ENCODE data around the gene PLD4. TPM values are rescaled to one million over a fixed set of nuclear protein-coding genes. Genes with fewer than 3 reads are reported as not detected.

The PLD4 gene
- total and polyA plus RNA-seq, 2 experiments from 2014 or later = not detected

GRCh38 chr14:104879983-104880565, 44.6 kb upstream of the PLD4 start:
- no peak for ATAC-seq
- Histone ChIP-seq H3K4me1 (ENCODE audit: insufficient read depth) (no peaks in the 10 kb centered on the region), H2AFZ (no peak overlapping the region), H3K79me2 (replicated peaks; ENCODE audit: insufficient read depth) (no peaks in the 10 kb centered on the region), H3K9me2 (ENCODE audit: insufficient read depth) (no peaks in the 10 kb centered on the region), H4K20me1 (replicated peaks; ENCODE audit: insufficient read depth) (no peaks in the 10 kb centered on the region; the same call in 1 of the 2 replicates), H3K27me3 (ENCODE audit: insufficient read depth) (no peaks in the 10 kb centered on the region), H3K36me3 (ENCODE audit: insufficient read depth) (no peaks in the 10 kb centered on the region), H3K4me2 (no peak overlapping the region), H3K4me3 (no peak overlapping the region), H3F3A (replicated peaks; ENCODE audit: low read depth) (no peaks in the 10 kb centered on the region), H3K27ac (ENCODE audit: low read depth) (no peak overlapping the region)
- Mint-ChIP-seq H3K27me3 (ENCODE audit: insufficient read depth, low read depth, poor library complexity) (peaks cover 3% of the 10 kb centered on the region), H3K27ac (no peak overlapping the region), H3K4me3 (no peak overlapping the region), H3K9me3 (no peaks in the 10 kb centered on the region), H3K36me3 (ENCODE audit: low read depth) (peaks cover 8% of the 10 kb centered on the region; the same call in 1 of the 3 replicates), H3K4me1 (peaks cover 8% of the 10 kb centered on the region; the same call in 1 of the 3 replicates)
- no peak for DNase-seq (ENCODE audit: low spot score)
- TF ChIP-seq EZH2phosphoT487 (IDR thresholded peaks at IDR 0.05; ENCODE audit: unreplicated experiment) (no peak), CREB1 (CRISPR knock-in tag; IDR thresholded peaks at IDR 0.05; ENCODE audit: low read depth) (no peak), POLR2AphosphoS5 (IDR thresholded peaks at IDR 0.05; ENCODE audit: low read depth) (no peak), EZH2 (IDR thresholded peaks at IDR 0.05; ENCODE audit: low read depth, unreplicated experiment) (no peak), STAT1 (IDR thresholded peaks at IDR 0.05; ENCODE audit: unreplicated experiment) (no peak), ZNF331 (CRISPR knock-in tag; IDR thresholded peaks at IDR 0.05; ENCODE audit: low read depth) (no peak), JUNB (IDR thresholded peaks at IDR 0.05; ENCODE audit: unreplicated experiment) (no peak), NANOG (IDR thresholded peaks at IDR 0.05; ENCODE audit: borderline replicate concordance) (no peak), REST (IDR thresholded peaks at IDR 0.05; ENCODE audit: unreplicated experiment) (no peak), ZNF114 (CRISPR knock-in tag; IDR thresholded peaks at IDR 0.05) (no peak)
- TF ChIP-seq, protein P1, sequence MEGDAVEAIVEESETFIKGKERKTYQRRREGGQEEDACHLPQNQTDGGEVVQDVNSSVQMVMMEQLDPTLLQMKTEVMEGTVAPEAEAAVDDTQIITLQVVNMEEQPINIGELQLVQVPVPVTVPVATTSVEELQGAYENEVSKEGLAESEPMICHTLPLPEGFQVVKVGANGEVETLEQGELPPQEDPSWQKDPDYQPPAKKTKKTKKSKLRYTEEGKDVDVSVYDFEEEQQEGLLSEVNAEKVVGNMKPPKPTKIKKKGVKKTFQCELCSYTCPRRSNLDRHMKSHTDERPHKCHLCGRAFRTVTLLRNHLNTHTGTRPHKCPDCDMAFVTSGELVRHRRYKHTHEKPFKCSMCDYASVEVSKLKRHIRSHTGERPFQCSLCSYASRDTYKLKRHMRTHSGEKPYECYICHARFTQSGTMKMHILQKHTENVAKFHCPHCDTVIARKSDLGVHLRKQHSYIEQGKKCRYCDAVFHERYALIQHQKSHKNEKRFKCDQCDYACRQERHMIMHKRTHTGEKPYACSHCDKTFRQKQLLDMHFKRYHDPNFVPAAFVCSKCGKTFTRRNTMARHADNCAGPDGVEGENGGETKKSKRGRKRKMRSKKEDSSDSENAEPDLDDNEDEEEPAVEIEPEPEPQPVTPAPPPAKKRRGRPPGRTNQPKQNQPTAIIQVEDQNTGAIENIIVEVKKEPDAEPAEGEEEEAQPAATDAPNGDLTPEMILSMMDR (conservative IDR thresholded peaks at IDR 0.05; ENCODE audit: low read depth in 2 of 2) = no peak
- TF ChIP-seq, protein P2, sequence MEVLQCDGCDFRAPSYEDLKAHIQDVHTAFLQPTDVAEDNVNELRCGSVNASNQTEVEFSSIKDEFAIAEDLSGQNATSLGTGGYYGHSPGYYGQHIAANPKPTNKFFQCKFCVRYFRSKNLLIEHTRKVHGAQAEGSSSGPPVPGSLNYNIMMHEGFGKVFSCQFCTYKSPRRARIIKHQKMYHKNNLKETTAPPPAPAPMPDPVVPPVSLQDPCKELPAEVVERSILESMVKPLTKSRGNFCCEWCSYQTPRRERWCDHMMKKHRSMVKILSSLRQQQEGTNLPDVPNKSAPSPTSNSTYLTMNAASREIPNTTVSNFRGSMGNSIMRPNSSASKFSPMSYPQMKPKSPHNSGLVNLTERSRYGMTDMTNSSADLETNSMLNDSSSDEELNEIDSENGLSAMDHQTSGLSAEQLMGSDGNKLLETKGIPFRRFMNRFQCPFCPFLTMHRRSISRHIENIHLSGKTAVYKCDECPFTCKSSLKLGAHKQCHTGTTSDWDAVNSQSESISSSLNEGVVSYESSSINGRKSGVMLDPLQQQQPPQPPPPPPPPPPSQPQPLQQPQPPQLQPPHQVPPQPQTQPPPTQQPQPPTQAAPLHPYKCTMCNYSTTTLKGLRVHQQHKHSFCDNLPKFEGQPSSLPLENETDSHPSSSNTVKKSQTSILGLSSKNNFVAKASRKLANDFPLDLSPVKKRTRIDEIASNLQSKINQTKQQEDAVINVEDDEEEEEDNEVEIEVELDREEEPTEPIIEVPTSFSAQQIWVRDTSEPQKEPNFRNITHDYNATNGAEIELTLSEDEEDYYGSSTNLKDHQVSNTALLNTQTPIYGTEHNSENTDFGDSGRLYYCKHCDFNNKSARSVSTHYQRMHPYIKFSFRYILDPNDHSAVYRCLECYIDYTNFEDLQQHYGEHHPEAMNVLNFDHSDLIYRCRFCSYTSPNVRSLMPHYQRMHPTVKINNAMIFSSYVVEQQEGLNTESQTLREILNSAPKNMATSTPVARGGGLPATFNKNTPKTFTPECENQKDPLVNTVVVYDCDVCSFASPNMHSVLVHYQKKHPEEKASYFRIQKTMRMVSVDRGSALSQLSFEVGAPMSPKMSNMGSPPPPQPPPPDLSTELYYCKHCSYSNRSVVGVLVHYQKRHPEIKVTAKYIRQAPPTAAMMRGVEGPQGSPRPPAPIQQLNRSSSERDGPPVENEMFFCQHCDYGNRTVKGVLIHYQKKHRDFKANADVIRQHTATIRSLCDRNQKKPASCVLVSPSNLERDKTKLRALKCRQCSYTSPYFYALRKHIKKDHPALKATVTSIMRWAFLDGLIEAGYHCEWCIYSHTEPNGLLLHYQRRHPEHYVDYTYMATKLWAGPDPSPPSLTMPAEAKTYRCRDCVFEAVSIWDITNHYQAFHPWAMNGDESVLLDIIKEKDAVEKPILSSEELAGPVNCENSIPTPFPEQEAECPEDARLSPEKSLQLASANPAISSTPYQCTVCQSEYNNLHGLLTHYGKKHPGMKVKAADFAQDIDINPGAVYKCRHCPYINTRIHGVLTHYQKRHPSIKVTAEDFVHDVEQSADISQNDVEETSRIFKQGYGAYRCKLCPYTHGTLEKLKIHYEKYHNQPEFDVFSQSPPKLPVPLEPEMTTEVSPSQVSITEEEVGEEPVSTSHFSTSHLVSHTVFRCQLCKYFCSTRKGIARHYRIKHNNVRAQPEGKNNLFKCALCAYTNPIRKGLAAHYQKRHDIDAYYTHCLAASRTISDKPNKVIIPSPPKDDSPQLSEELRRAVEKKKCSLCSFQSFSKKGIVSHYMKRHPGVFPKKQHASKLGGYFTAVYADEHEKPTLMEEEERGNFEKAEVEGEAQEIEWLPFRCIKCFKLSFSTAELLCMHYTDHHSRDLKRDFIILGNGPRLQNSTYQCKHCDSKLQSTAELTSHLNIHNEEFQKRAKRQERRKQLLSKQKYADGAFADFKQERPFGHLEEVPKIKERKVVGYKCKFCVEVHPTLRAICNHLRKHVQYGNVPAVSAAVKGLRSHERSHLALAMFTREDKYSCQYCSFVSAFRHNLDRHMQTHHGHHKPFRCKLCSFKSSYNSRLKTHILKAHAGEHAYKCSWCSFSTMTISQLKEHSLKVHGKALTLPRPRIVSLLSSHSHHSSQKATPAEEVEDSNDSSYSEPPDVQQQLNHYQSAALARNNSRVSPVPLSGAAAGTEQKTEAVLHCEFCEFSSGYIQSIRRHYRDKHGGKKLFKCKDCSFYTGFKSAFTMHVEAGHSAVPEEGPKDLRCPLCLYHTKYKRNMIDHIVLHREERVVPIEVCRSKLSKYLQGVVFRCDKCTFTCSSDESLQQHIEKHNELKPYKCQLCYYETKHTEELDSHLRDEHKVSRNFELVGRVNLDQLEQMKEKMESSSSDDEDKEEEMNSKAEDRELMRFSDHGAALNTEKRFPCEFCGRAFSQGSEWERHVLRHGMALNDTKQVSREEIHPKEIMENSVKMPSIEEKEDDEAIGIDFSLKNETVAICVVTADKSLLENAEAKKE (CRISPR knock-in tag; IDR thresholded peaks at IDR 0.05) = no peak
- TF ChIP-seq, protein P3, sequence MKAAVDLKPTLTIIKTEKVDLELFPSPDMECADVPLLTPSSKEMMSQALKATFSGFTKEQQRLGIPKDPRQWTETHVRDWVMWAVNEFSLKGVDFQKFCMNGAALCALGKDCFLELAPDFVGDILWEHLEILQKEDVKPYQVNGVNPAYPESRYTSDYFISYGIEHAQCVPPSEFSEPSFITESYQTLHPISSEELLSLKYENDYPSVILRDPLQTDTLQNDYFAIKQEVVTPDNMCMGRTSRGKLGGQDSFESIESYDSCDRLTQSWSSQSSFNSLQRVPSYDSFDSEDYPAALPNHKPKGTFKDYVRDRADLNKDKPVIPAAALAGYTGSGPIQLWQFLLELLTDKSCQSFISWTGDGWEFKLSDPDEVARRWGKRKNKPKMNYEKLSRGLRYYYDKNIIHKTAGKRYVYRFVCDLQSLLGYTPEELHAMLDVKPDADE (IDR thresholded peaks at IDR 0.05) = no peak
